ENCODE measurements around the gene ARF1. TPM values are rescaled to one million over a fixed set of nuclear protein-coding genes. Genes with fewer than 3 reads are reported as not detected.

Gene ARF1
- polyA plus RNA-seq, 3 donors, result 580 to 789 (median 603) TPM

GRCh38 chr1:228109073-228109961 lies 26.8 kb downstream of the ARF1 start, which contains the start of gene MRPL55:
TSS of gene MRPL55 (minus strand) at chr1:228109299. CDS start at chr1:228108260, 1,039 bp downstream.
- Mint-ChIP-seq H3K9me3 (peaks cover 0 to 3% (median 1%) of the 10 kb centered on the region in 7 donors), H3K27ac (peak within 1 kb of the TSS; percentile 89 to 97 (median 95)), H3K4me3 (peak within 1 kb of the TSS; percentile 90 to 92), H3K27me3 (ENCODE audit: low read depth in 3 of 3) (no peaks in the 10 kb centered on the region), H3K36me3 (peaks cover 13 to 21% of the 10 kb centered on the region in 2 donors), H3K4me1 (peaks cover 37% of the 10 kb centered on the region)
- H3K79me2 ChIP-seq (ENCODE audit: insufficient read depth, low read length), result peaks cover 34% of the 10 kb centered on the region
- no peaks in the 10 kb centered on the region for H4K20me1 ChIP-seq (ENCODE audit: insufficient read depth, low read length)
- TF ChIP-seq CTCF (IDR thresholded peaks at IDR 0.05), result no peak
- WGBS (ENCODE audit: insufficient coverage), result under 1% methylated on average over 63 of the region's 66 CpGs
- intact Hi-C loops (cut with micrococcal nuclease), result loop anchor here (1.0 to 5.0 kb wide), 3 partner anchors 27 to 33 kb away; partner anchors contain the start of genes ARF1 (in 1 of the 2) and GUK1 (in 1 of the 2)
- no peaks in the 10 kb centered on the region for H3K9me3 ChIP-seq (replicated peaks in 1 of 2; ENCODE audit: control insufficient read depth in 1 of 2, insufficient read depth in 1 of 2, low read length in 2 of 2)
- H2AFZ ChIP-seq (ENCODE audit: insufficient read depth, low read depth, low read length, poor library complexity, severe bottlenecking), result peak within 1 kb of the TSS; percentile 76
- H3K9ac ChIP-seq (ENCODE audit: insufficient read depth, low read length, poor library complexity, severe bottlenecking), result peak within 1 kb of the TSS; percentile 93
- peaks cover 25 to 42% of the 10 kb centered on the region in 2 donors for H3K4me1 ChIP-seq (ENCODE audit: control insufficient read depth in 1 of 2, insufficient read depth in 2 of 2, low read length in 2 of 2)
- no peaks in the 10 kb centered on the region for H3K27me3 ChIP-seq (ENCODE audit: control insufficient read depth in 2 of 2, insufficient read depth in 2 of 2, low read length in 2 of 2)
- peak within 1 kb of the TSS; percentile 92 for H3K4me2 ChIP-seq (replicated peaks; ENCODE audit: extremely low read depth, low read length, poor library complexity, severe bottlenecking)
- DNase-seq, result peak; percentile 94 to 98 (median 97)
- peak within 1 kb of the TSS; percentile 81 to 98 for H3K27ac ChIP-seq (ENCODE audit: low read depth in 1 of 2, low read length in 2 of 2)
- peaks cover 11 to 21% of the 10 kb centered on the region in 2 donors for H3K36me3 ChIP-seq (replicated peaks in 1 of 2; ENCODE audit: control insufficient read depth in 1 of 2, insufficient read depth in 2 of 2, low read length in 2 of 2)
- H3K4me3 ChIP-seq (replicated peaks in 1 of 3; ENCODE audit: low read depth in 2 of 3, low read length in 3 of 3), result peak within 1 kb of the TSS; percentile 83 to 92 (median 91)

- H3K27me3 Mint-ChIP-seq (ENCODE audit: low read depth in 3 of 3), result no peaks in the 10 kb centered on the region
- peaks cover 19 to 35% of the 10 kb centered on the region in 2 donors for H3K4me1 ChIP-seq (ENCODE audit: control insufficient read depth in 1 of 2, insufficient read depth in 2 of 2, low read length in 2 of 2)
- H3K27me3 ChIP-seq (ENCODE audit: control insufficient read depth in 2 of 2, insufficient read depth in 2 of 2, low read length in 2 of 2), result no peaks in the 10 kb centered on the region
- H3K27ac Mint-ChIP-seq, result peak overlapping the region; percentile 89 to 97 (median 95)
- H2AFZ ChIP-seq (ENCODE audit: insufficient read depth, low read depth, low read length, poor library complexity, severe bottlenecking), result peak overlapping the region; percentile 76
- no peaks in the 10 kb centered on the region for H3K9me3 ChIP-seq (replicated peaks in 1 of 2; ENCODE audit: control insufficient read depth in 1 of 2, insufficient read depth in 1 of 2, low read length in 2 of 2)
- H3K9ac ChIP-seq (ENCODE audit: insufficient read depth, low read length, poor library complexity, severe bottlenecking), result peak overlapping the region; percentile 93
- no peak for TF ChIP-seq CTCF (IDR thresholded peaks at IDR 0.05)
- H3K36me3 Mint-ChIP-seq, result peaks cover 13 to 21% of the 10 kb centered on the region in 2 donors
- H3K36me3 ChIP-seq (replicated peaks in 1 of 2; ENCODE audit: control insufficient read depth in 1 of 2, insufficient read depth in 2 of 2, low read length in 2 of 2), result peaks cover 11 to 21% of the 10 kb centered on the region in 2 donors
- H3K27ac ChIP-seq (ENCODE audit: low read depth in 1 of 2, low read length in 2 of 2), result peak overlapping the region; percentile 58 to 98
- H3K4me1 Mint-ChIP-seq, result peaks cover 30% of the 10 kb centered on the region
- 35% methylated on average over 15 of the region's 15 CpGs for WGBS (ENCODE audit: insufficient coverage)
- DNase-seq, result peak in 1 of 3 donors; percentile 36
- peak overlapping the region; percentile 92 for H3K4me2 ChIP-seq (replicated peaks; ENCODE audit: extremely low read depth, low read length, poor library complexity, severe bottlenecking)
- H3K4me3 ChIP-seq (replicated peaks in 1 of 3; ENCODE audit: low read depth in 2 of 3, low read length in 3 of 3), result peak overlapping the region; percentile 83 to 92 (median 91)
- H3K9me3 Mint-ChIP-seq, result peaks cover 0 to 3% (median 1%) of the 10 kb centered on the region in 7 donors
- H4K20me1 ChIP-seq (ENCODE audit: insufficient read depth, low read length), result no peaks in the 10 kb centered on the region
- peaks cover 34% of the 10 kb centered on the region for H3K79me2 ChIP-seq (ENCODE audit: insufficient read depth, low read length)
- intact Hi-C loops (cut with micrococcal nuclease), result loop anchor here (1.0 to 5.0 kb wide), 4 partner anchors 27 to 347 kb away; partner anchors contain the start of genes ARF1 (in 1 of the 2) and GUK1 (in 1 of the 2)
- H3K4me3 Mint-ChIP-seq, result peak overlapping the region; percentile 90 to 92
These were observed 27.5 kb downstream of the ARF1 start for GRCh38 chr1:228109962-228110488.

Data from CD14-positive monocyte (primary cell).